HepG2 (cell line): ENCODE measurements around the gene ZSCAN2. TPM values are rescaled to one million over a fixed set of nuclear protein-coding genes. Genes with fewer than 3 reads are reported as not detected.

Source experiments
- ATAC-seq: fragments of 200-7000 bp; cut with Tn5 transposase; 3 replicates; pipeline ENCODE4 v1.9.1; 2020; ENCODE audit warnings: mild to moderate bottlenecking, moderate library complexity
- BruUV-seq: library from RNA; stranded (reverse); fragments of 400-500 nt; replicated peaks from 2 replicates; lab custom pipeline; 2021; lab: Mats Ljungman, UMichigan
- CTCF ChIA-PET: fragments of 300-600 bp; formaldehyde crosslinking; extraction: SDS; loops from one replicate; lab custom pipeline; 2021; ENCODE audit warnings: low total read pairs, inconsistent platforms, low intra/inter-chr PET ratio; lab: Yijun Ruan, JAX
- POLR2A ChIA-PET: fragments of 350-600 bp; sonication (Branson Sonifier 250); formaldehyde crosslinking; loops from one replicate; lab custom pipeline; 2020; ENCODE audit warnings: antibody characterized with exemption, inconsistent platforms; lab: Yijun Ruan, JAX
- DNase-seq: peaks from one replicate; pipeline ENCODE4 v3.0.0-alpha.2; 2015; ENCODE audit warnings: low spot score
- FAIRE-seq: peaks from 3 replicates; lab custom pipeline; 2011; peaks lifted over from hg19 to GRCh38; lab: Jason Lieb, UNC
- H2AFZ ChIP-seq: one replicate; pipeline ENCODE4 v1.6.1; 2011; ENCODE audit warnings: low read length, inconsistent platforms
- H3K27ac ChIP-seq: fragments of 300-600 bp; 3 replicates; pipeline ENCODE4 v1.8.0; 2011; ENCODE audit warnings: mixed run types, mild to moderate bottlenecking, mixed read lengths, low read length, inconsistent platforms; ENCODE audit not compliant: insufficient read depth; ENCODE audit errors: extremely low read length
- H3K27me3 ChIP-seq, 2 experiments: fragments of 200-600 bp in 1 of 2; 2 replicates in 1 of 2; 3 replicates in 1 of 2; pipeline versions ENCODE4 v1.6.0 to v1.8.0; 2011; ENCODE audit warnings: low read length in 2 of 2, mild to moderate bottlenecking in 2 of 2, moderate library complexity in 2 of 2, inconsistent platforms in 1 of 2; ENCODE audit not compliant: insufficient read depth in 2 of 2, control insufficient read depth in 1 of 2
- H3K36me3 ChIP-seq, 2 experiments: fragments of 200-600 bp in 1 of 2; replicated peaks in 1 of 2; 2 replicates in 1 of 2; 3 replicates in 1 of 2; pipeline versions ENCODE4 v1.5.1 to v1.8.0; 2011; ENCODE audit warnings: low read length in 2 of 2, inconsistent platforms in 1 of 2; ENCODE audit not compliant: insufficient read depth in 2 of 2, control insufficient read depth in 1 of 2
- H3K4me1 ChIP-seq: 2 replicates; pipeline ENCODE4 v1.5.1; 2012; ENCODE audit warnings: low read length, inconsistent platforms; ENCODE audit not compliant: insufficient read depth
- H3K4me2 ChIP-seq: 2 replicates; pipeline ENCODE4 v1.6.0; 2011; ENCODE audit warnings: low read depth, low read length, inconsistent platforms
- H3K4me3 ChIP-seq, 3 experiments: fragments of 200-600 bp in 1 of 3; sonication (generic), shearing (Covaris generic) in 1 of 3; replicated peaks in 1 of 3; 2 replicates each; pipeline ENCODE4 v1.5.1; 2011 to 2016; ENCODE audit warnings: low read length in 3 of 3, inconsistent platforms in 2 of 3, low read depth in 2 of 3, mild to moderate bottlenecking in 2 of 3, control low read depth in 1 of 3, mixed read lengths in 1 of 3; ENCODE audit not compliant: insufficient read depth in 1 of 3
- H3K79me2 ChIP-seq: one replicate; pipeline ENCODE4 v1.6.1; 2011; ENCODE audit warnings: low read length, inconsistent platforms; ENCODE audit not compliant: insufficient read depth
- H3K9ac ChIP-seq: 2 replicates; pipeline ENCODE4 v1.6.0; 2011; ENCODE audit warnings: mild to moderate bottlenecking, low read depth, low read length, inconsistent platforms; ENCODE audit not compliant: insufficient read depth
- H3K9me3 ChIP-seq: 2 replicates; pipeline ENCODE4 v1.5.1; 2012; ENCODE audit warnings: mild to moderate bottlenecking, low read length
- H4K20me1 ChIP-seq: 2 replicates; pipeline ENCODE4 v1.6.0; 2011; ENCODE audit warnings: inconsistent platforms, mild to moderate bottlenecking, low read length, moderate library complexity; ENCODE audit not compliant: insufficient read depth
- CBX1 ChIP-seq: IDR thresholded peaks from one replicate; pipeline ENCODE4 v1.6.1; 2016; ENCODE audit warnings: antibody characterized with exemption, low read depth
- CBX5 ChIP-seq: sonication (generic); formaldehyde crosslinking; IDR thresholded peaks from 2 replicates; pipeline ENCODE4 v1.4.0; 2020; ENCODE audit warnings: missing genetic modification reagents, borderline replicate concordance
- ERF ChIP-seq: IDR thresholded peaks from 2 replicates; pipeline ENCODE4 v1.6.1; 2018; ENCODE audit warnings: missing biosample characterization, missing genetic modification reagents
- IRX3 ChIP-seq: sonication (generic); formaldehyde crosslinking; IDR thresholded peaks from 2 replicates; pipeline ENCODE4 v1.8.1; 2023; ENCODE audit warnings: mild to moderate bottlenecking, low read depth, missing genetic modification reagents, borderline replicate concordance
- KAT2B ChIP-seq: fragments of 150-350 bp; IDR thresholded peaks from 2 replicates; pipeline ENCODE4 v1.6.1; 2014; ENCODE audit warnings: low read depth, low read length, borderline replicate concordance
- KAT8 ChIP-seq: IDR thresholded peaks from 2 replicates; pipeline ENCODE4 v1.6.1; 2016; ENCODE audit warnings: missing genetic modification reagents, missing compliant biosample characterization
- KDM4B ChIP-seq: sonication (generic); formaldehyde crosslinking; IDR thresholded peaks from 2 replicates; pipeline ENCODE4 v1.4.0; 2020; ENCODE audit warnings: missing genetic modification reagents
- MBNL3 ChIP-seq: fragments of 250-450 bp; sonication (Bioruptor Pico); conservative IDR thresholded peaks from 2 replicates; pipeline ENCODE4 v1.8.0; 2022; ENCODE audit warnings: mild to moderate bottlenecking, inconsistent platforms
- MEIS2 ChIP-seq: sonication (generic); formaldehyde crosslinking; IDR thresholded peaks from 2 replicates; pipeline ENCODE4 v1.9.0; 2021; ENCODE audit warnings: mild to moderate bottlenecking, missing genetic modification reagents
- RNF2 ChIP-seq: fragments of 450-650 bp; conservative IDR thresholded peaks from 2 replicates; pipeline ENCODE4 v1.6.1; 2016; ENCODE audit warnings: low read depth
- SETDB1 ChIP-seq: sonication (generic); formaldehyde crosslinking; IDR thresholded peaks from 2 replicates; pipeline ENCODE4 v1.5.1; 2020; ENCODE audit warnings: missing genetic modification reagents, mild to moderate bottlenecking, borderline replicate concordance
- ZBTB38 ChIP-seq: sonication (generic); formaldehyde crosslinking; IDR thresholded peaks from 2 replicates; pipeline ENCODE4 v1.5.1; 2020; ENCODE audit warnings: mild to moderate bottlenecking, missing genetic modification reagents
- ZFP62 ChIP-seq: sonication (generic); formaldehyde crosslinking; IDR thresholded peaks from 2 replicates; pipeline ENCODE4 v1.4.0; 2020; ENCODE audit warnings: missing genetic modification reagents
- ZHX1 ChIP-seq: sonication (generic); formaldehyde crosslinking; IDR thresholded peaks from 2 replicates; pipeline ENCODE4 v1.8.1; 2022; ENCODE audit warnings: low read depth, mild to moderate bottlenecking, missing genetic modification reagents
- ZNF121 ChIP-seq: sonication (generic); formaldehyde crosslinking; IDR thresholded peaks from 2 replicates; pipeline ENCODE4 v1.5.0; 2020; ENCODE audit warnings: mild to moderate bottlenecking, missing genetic modification reagents
- ZNF30 ChIP-seq: sonication (generic); formaldehyde crosslinking; IDR thresholded peaks from 2 replicates; pipeline ENCODE4 v1.5.0; 2020; ENCODE audit warnings: mild to moderate bottlenecking, missing genetic modification reagents
- ZNF747 ChIP-seq: sonication (generic); formaldehyde crosslinking; IDR thresholded peaks from 2 replicates; pipeline ENCODE4 v1.8.1; 2023; ENCODE audit warnings: missing genetic modification reagents, mild to moderate bottlenecking, borderline replicate concordance
- ZSCAN21 ChIP-seq: sonication (generic); formaldehyde crosslinking; IDR thresholded peaks from 2 replicates; pipeline ENCODE4 v1.8.0; 2022; ENCODE audit warnings: mild to moderate bottlenecking, missing genetic modification reagents, moderate library complexity, borderline replicate concordance
- WGBS: methylation state at CpG from one replicate; pipeline ENCODE4 v1.1.6; 2017; ENCODE audit warnings: low lambda C conversion rate; 5-methylcytosine and 5-hydroxymethylcytosine counted together
- in situ Hi-C: cut with HindIII; loops from 2 replicates; pipeline ENCODE4 v1.10.0; 2017; ENCODE audit warnings: low pct_unique_long_range_greater_than_20kb; ENCODE audit not compliant: extremely low pct_ligation_motif_present
- intact Hi-C: fragments of 100-400 bp; cut with micrococcal nuclease; formaldehyde crosslinking; loops from one replicate; pipeline ENCODE4 v1.10.0; 2022; ENCODE audit not compliant: unreplicated experiment
- polyA plus RNA-seq, 8 experiments: library from polyadenylated mRNA; depleted of rRNA in 3 of 8; stranded (reverse) in 7 of 8; unstranded in 1 of 8; fragments of >200 nt; fragmentation: Illumina TruSeq in 4 of 8; extraction: Trizol in 4 of 8; gene quantifications; 2 replicates each; pipeline versions ENCODE4 v1.2.1 to v1.2.3, GENCODE V29; 2011 to 2016; ENCODE audit warnings: low read depth in 4 of 8, missing spikeins in 1 of 8, mixed read lengths in 1 of 8; ENCODE audit not compliant: insufficient read depth in 1 of 8
- total RNA-seq, 5 experiments: library from RNA; depleted of rRNA; stranded (reverse); fragments of >200 nt; fragmentation: Illumina TruSeq; extraction: Trizol; gene quantifications; 2 replicates each; pipeline ENCODE4 v1.2.3, GENCODE V29; 2016; ENCODE audit warnings: low read depth in 1 of 5

The ZSCAN2 gene
- total and polyA plus RNA-seq, 2 of the 13 experiments (the other 11 are each of a cell fraction or from before 2014, with no cell fraction given) = 11.4 to 21.5 TPM

- TF ChIP-seq SETDB1 (CRISPR knock-in tag) (no peak), IRX3 (CRISPR knock-in tag) (no peak), ZSCAN21 (peak; percentile 82; the same call in 1 of the 2 replicates), ZHX1 (CRISPR knock-in tag) (peak; percentile 52; the same call in 1 of the 2 replicates), MBNL3 (CRISPR knock-in tag) (no peak), KDM4B (no peak), CBX5 (no peak), RNF2 (peak; percentile 82; the same call in 1 of the 2 replicates), ZFP62 (no peak)
These were observed 500 bp upstream of the ZSCAN2 start (continued) for GRCh38 chr15:84600331-84600686.

GRCh38 chr15:84601555-84601838, 688 bp downstream of the ZSCAN2 start:
- WGBS = 18% methylated on average over 6 of the region's 6 CpGs
- POLR2A ChIA-PET = interaction anchor here (0.9 to 2.9 kb wide), 9 partner anchors 13 to 115 kb away, joined by 3 to 34 read pairs (median 9); partner anchors contain the start of genes NMB, SEC11A and WDR73

More at GRCh38 chr15:84601555-84601838, 688 bp downstream of the ZSCAN2 start:
- no peaks in the 10 kb centered on the region; a peak in 1 of 5 replicates for H3K27me3 ChIP-seq
- no peak for FAIRE-seq
- H4K20me1 ChIP-seq = no peaks in the 10 kb centered on the region
- in situ Hi-C loops (no loop called here), intact Hi-C loops (loop anchor here (1.0 kb wide), 1 partner anchor 32 kb away; no protein-coding TSS in a partner anchor)
- no peak overlapping the region for H2AFZ ChIP-seq
- CTCF ChIA-PET = no interaction called here
- H3K9me3 ChIP-seq = no peaks in the 10 kb centered on the region
- no peak for ATAC-seq
- H3K27ac ChIP-seq = peak overlapping the region; percentile 86
- H3K4me3 ChIP-seq = peak overlapping the region; percentile 78 to 98 (median 86)
- peaks cover 1 to 7% of the 10 kb centered on the region in 2 experiments; a peak in 2 of 5 replicates for H3K36me3 ChIP-seq
- H3K79me2 ChIP-seq = peaks cover 40% of the 10 kb centered on the region
- DNase-seq = no peak
- no TSS peak for BruUV-seq
- TF ChIP-seq MEIS2 (CRISPR knock-in tag) (no peak), ERF (CRISPR knock-in tag) (no peak), CBX1 (no peak), KAT8 (CRISPR knock-in tag) (no peak), ZNF121 (CRISPR knock-in tag) (0 out of 2 replicates have a peak, but pooled peaks have one; percentile 15), ZBTB38 (CRISPR knock-in tag) (no peak), ZNF30 (CRISPR knock-in tag) (no peak), ZNF747 (CRISPR knock-in tag) (no peak), KAT2B (no peak)
- H3K4me1 ChIP-seq = peaks cover 63% of the 10 kb centered on the region
- peak overlapping the region; percentile 94 for H3K4me2 ChIP-seq
- peak overlapping the region; percentile 93 for H3K9ac ChIP-seq
